Endothelial cell of umbilical vein (primary cell): ENCODE data around the gene NUP62. TPM values are rescaled to one million over a fixed set of nuclear protein-coding genes. Genes with fewer than 3 reads are reported as not detected.

ENCODE experiments used
- BruUV-seq: library from RNA; stranded (reverse); fragments of 400-500 nt; replicated peaks from 2 replicates; lab custom pipeline; 2021; lab: Mats Ljungman, UMichigan
- CTCF ChIA-PET: fragments of 300-600, 350-600 bp; sonication (Branson Sonifier 250); formaldehyde crosslinking; loops from one replicate; lab custom pipeline; 2021; ENCODE audit warnings: antibody characterized with exemption, inconsistent platforms; lab: Charles Lee
- POLR2A ChIA-PET: fragments of 300-600, 350-600 bp; sonication (Branson Sonifier 250); formaldehyde crosslinking; loops from one replicate; lab custom pipeline; 2021; ENCODE audit warnings: antibody characterized with exemption, inconsistent platforms; lab: Charles Lee
- DNase-seq: peaks from one replicate; pipeline ENCODE4 v3.0.0-alpha.2; 2011; ENCODE audit warnings: low read depth, low spot score
- FAIRE-seq: peaks from 2 replicates; lab custom pipeline; 2011; peaks lifted over from hg19 to GRCh38; lab: Jason Lieb, UNC
- H2AFZ ChIP-seq: 2 replicates; pipeline ENCODE4 v1.6.0; 2012; ENCODE audit warnings: low read depth, low read length, control low read depth, inconsistent platforms
- H3K27ac ChIP-seq: 2 replicates; pipeline ENCODE4 v1.5.1; 2011; ENCODE audit warnings: low read depth, mild to moderate bottlenecking, control low read depth, low read length, moderate library complexity; ENCODE audit not compliant: insufficient read depth
- H3K27me3 ChIP-seq, 2 experiments: 2 replicates each; pipeline versions ENCODE4 v1.6.0 to v1.6.1; 2011; ENCODE audit warnings: low read length in 2 of 2, mixed read lengths in 1 of 2; ENCODE audit not compliant: control insufficient read depth in 2 of 2, insufficient read depth in 2 of 2
- H3K36me3 ChIP-seq, 2 experiments: 2 replicates in 1 of 2; 3 replicates in 1 of 2; pipeline ENCODE4 v1.5.1; 2011; ENCODE audit warnings: low read length in 2 of 2, mild to moderate bottlenecking in 1 of 2, moderate library complexity in 1 of 2; ENCODE audit not compliant: control insufficient read depth in 2 of 2, insufficient read depth in 2 of 2; ENCODE audit errors: extremely low read depth in 1 of 2
- H3K4me1 ChIP-seq: 3 replicates; pipeline ENCODE4 v1.5.1; 2011; ENCODE audit warnings: mild to moderate bottlenecking, low read length; ENCODE audit not compliant: control insufficient read depth, insufficient read depth; ENCODE audit errors: extremely low read depth
- H3K4me2 ChIP-seq: 2 replicates; pipeline ENCODE4 v1.6.1; 2011; ENCODE audit warnings: low read length, control low read depth, mixed read lengths; ENCODE audit not compliant: insufficient read depth
- H3K4me3 ChIP-seq, 3 experiments: fragments of 200-600 bp in 1 of 3; sonication (generic), shearing (Covaris generic) in 1 of 3; replicated peaks in 1 of 3; 2 replicates each; pipeline ENCODE4 v1.5.1; 2011 to 2016; ENCODE audit warnings: control low read depth in 3 of 3, low read length in 3 of 3, mild to moderate bottlenecking in 2 of 3, inconsistent platforms in 1 of 3, low read depth in 1 of 3, moderate library complexity in 1 of 3; ENCODE audit not compliant: insufficient read depth in 1 of 3
- H3K79me2 ChIP-seq: 2 replicates; pipeline ENCODE4 v1.6.0; 2012; ENCODE audit warnings: low read length, inconsistent platforms; ENCODE audit not compliant: control insufficient read depth, insufficient read depth
- H3K9ac ChIP-seq: replicated peaks from 2 replicates; pipeline ENCODE3; 2011; ENCODE audit warnings: low read length, control low read depth; ENCODE audit not compliant: insufficient read depth; ENCODE audit errors: extremely low read depth
- H3K9me1 ChIP-seq: replicated peaks from 3 replicates; pipeline ENCODE4 v1.6.0; 2011; ENCODE audit warnings: mild to moderate bottlenecking, low read length; ENCODE audit not compliant: control insufficient read depth, insufficient read depth; ENCODE audit errors: extremely low read depth
- H3K9me3 ChIP-seq: replicated peaks from 2 replicates; pipeline ENCODE4 v1.5.1; 2012; ENCODE audit warnings: low read length, inconsistent platforms; ENCODE audit not compliant: control insufficient read depth, insufficient read depth
- H4K20me1 ChIP-seq: replicated peaks from 2 replicates; pipeline ENCODE3; 2011; ENCODE audit warnings: mild to moderate bottlenecking, low read length; ENCODE audit not compliant: control insufficient read depth, insufficient read depth; ENCODE audit errors: extremely low read depth
- CTCF ChIP-seq, 2 donors: IDR thresholded peaks; 1 replicate in 1 of 2; 2 replicates in 1 of 2; pipeline ENCODE4 v1.5.1; 2011; ENCODE audit warnings: low read length in 2 of 2, mild to moderate bottlenecking in 2 of 2, moderate library complexity in 2 of 2, control low read depth in 1 of 2, inconsistent platforms in 1 of 2, low read depth in 1 of 2; ENCODE audit not compliant: insufficient read depth in 1 of 2; ENCODE audit errors: extremely low read depth in 1 of 2
- EZH2 ChIP-seq: IDR thresholded peaks from 2 replicates; pipeline ENCODE4 v1.6.1; 2012; ENCODE audit warnings: borderline replicate concordance, low read depth, mild to moderate bottlenecking, moderate library complexity, low read length, inconsistent platforms; ENCODE audit not compliant: severe bottlenecking
- FOS ChIP-seq: IDR thresholded peaks from 2 replicates; pipeline ENCODE4 v1.6.1; 2011; ENCODE audit warnings: mild to moderate bottlenecking, low read length, moderate library complexity, borderline replicate concordance; ENCODE audit not compliant: insufficient read depth
- GATA2 ChIP-seq: IDR thresholded peaks from 2 replicates; pipeline ENCODE4 v1.7.0; 2011; ENCODE audit warnings: low read depth, mild to moderate bottlenecking, moderate library complexity, mixed read lengths, low read length; ENCODE audit not compliant: insufficient read length, insufficient read depth
- JUN ChIP-seq: IDR thresholded peaks from 2 replicates; pipeline ENCODE4 v1.6.1; 2011; ENCODE audit warnings: borderline replicate concordance, low read depth; ENCODE audit not compliant: insufficient read length, insufficient read depth
- MAX ChIP-seq: IDR thresholded peaks from 2 replicates; pipeline ENCODE4 v1.6.1; 2011; ENCODE audit not compliant: insufficient read depth, insufficient read length
- MYC ChIP-seq: IDR thresholded peaks from one replicate; pipeline ENCODE4 v1.6.1; 2011; ENCODE audit warnings: mild to moderate bottlenecking, low read depth, low read length
- POLR2A ChIP-seq: IDR thresholded peaks from 2 replicates; pipeline ENCODE4 v1.6.1; 2012; ENCODE audit warnings: low read depth, mild to moderate bottlenecking, control low read depth, low read length
- POLR2AphosphoS5 ChIP-seq: IDR thresholded peaks from 2 replicates; pipeline ENCODE4 v1.6.1; 2012; ENCODE audit warnings: low read depth, mild to moderate bottlenecking, control low read depth, low read length, moderate library complexity; ENCODE audit not compliant: insufficient read depth
- dilution Hi-C: fragments of 300-500 bp; cut with MboI; formaldehyde crosslinking; loops from one replicate; pipeline ENCODE4 v1.15.0; 2019; ENCODE audit warnings: low sequenced_read_pairs; ENCODE audit not compliant: extremely low pct_ligation_motif_present
- intact Hi-C: fragments of 100-400 bp; cut with micrococcal nuclease; formaldehyde crosslinking; loops from one replicate; pipeline ENCODE4 v1.10.0; 2022
- polyA plus RNA-seq, 4 experiments: library from polyadenylated mRNA; depleted of rRNA in 3 of 4; stranded (reverse) in 3 of 4; unstranded in 1 of 4; fragments of >200 nt; gene quantifications; 2 replicates each; pipeline versions ENCODE4 v1.2.1 to v1.2.3, GENCODE V29; 2011 to 2012; ENCODE audit warnings: missing spikeins in 1 of 4
- total RNA-seq: library from RNA; stranded (reverse); gene quantifications from 2 replicates; pipeline ENCODE4 v1.2.3, GENCODE V29; 2021

Gene NUP62
- total and polyA plus RNA-seq, 2 donors (not counting 3 experiments of a cell fraction or from before 2014, with no cell fraction given): 32.0 to 93.7 TPM

DNA sequence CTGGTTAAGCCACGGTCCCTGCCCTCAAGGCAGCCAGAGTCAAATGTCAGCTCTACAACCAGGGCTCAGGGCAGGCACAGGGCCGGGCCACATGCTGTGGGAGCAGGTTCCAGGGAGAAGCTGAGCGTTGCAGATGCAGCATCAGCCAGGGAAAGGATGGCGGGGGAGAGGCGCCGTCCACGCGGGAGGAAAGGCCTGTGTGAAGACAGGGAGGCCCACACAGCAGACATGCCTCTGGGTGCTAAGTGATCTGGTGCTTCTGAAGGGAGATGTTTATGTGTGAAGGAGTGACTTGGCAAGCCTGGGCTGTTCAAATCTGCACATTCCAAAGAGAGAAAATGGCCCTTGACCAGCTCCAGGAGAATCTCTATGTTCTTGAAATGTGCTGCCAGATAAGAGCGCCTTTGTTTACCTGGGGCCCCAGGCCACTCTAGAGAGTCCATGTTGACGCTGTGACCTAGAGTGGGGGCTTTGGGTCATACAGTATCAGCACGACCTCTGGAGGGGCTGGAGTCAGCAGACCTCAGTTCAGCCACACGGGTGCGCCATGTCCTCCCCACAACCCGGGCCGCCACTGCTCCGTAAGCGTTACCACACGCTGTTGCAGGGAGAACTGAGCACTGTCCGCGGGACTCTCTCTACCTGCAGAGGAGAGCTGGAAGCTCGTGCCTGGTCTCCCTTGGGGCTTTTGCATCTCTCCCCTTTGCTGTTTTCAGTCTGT, 16.2 kb downstream of the NUP62 start:
- dilution Hi-C loops: no loop called here
- no TSS peak for BruUV-seq
- Histone ChIP-seq H3K4me1 (no peaks in the 10 kb centered on the region), H3K4me2 (no peak overlapping the region), H2AFZ (no peak overlapping the region), H3K27ac (no peak overlapping the region), H3K9me3 (no peaks in the 10 kb centered on the region), H4K20me1 (no peaks in the 10 kb centered on the region), H3K79me2 (peaks cover 24% of the 10 kb centered on the region), H3K4me3 (no peak overlapping the region), H3K27me3 (no peaks in the 10 kb centered on the region), H3K9me1 (no peaks in the 10 kb centered on the region), H3K9ac (no peak overlapping the region), H3K36me3 (peaks cover 10 to 30% of the 10 kb centered on the region in 2 experiments)
- CTCF ChIA-PET: no interaction called here
- DNase-seq: no peak
- POLR2A ChIA-PET: no interaction called here
- no peak for FAIRE-seq
- intact Hi-C loops: no loop called here
- no peak for TF ChIP-seq EZH2
- no peak for TF ChIP-seq POLR2A
- no peak for TF ChIP-seq FOS
- no peak for TF ChIP-seq MAX
- TF ChIP-seq GATA2: no peak
- TF ChIP-seq POLR2AphosphoS5: no peak
- TF ChIP-seq MYC: no peak
- no peak for TF ChIP-seq JUN
- TF ChIP-seq CTCF (IDR thresholded peaks at IDR 0.05; ENCODE audit: extremely low read depth in 1 of 2, insufficient read depth in 1 of 2, low read depth in 1 of 2, low read length in 2 of 2): no peak
